ENCODE data around the gene LMO3.

DNA sequence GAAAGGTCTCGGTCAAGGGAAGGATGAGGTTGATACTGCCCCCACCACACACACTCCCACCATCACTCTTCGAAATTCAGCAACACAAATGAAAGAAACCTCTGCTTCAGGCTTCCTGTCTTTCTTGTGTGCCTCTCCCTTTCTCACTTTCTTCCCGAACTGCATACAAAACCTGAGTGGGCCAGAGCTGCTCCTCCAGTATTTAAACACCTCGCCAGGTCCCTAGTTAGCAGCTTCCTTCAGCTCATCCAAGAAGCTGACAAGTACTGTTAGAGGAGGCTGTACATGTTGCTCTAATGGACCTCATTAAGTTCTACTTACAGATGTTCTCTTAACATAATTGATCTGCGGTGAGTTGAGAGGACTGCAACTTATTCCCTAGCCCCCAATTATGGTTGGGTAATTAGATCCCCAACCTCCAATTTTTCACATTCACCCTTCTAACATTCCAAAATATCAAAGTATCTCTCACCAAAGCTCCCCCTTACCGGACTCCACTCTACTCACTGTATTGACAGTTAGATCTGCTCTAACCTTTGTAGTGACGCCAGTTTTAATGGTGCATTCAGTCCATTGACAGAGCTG, 4.1 kb upstream of the LMO3 start:
- TF ChIP-seq, protein P1, sequence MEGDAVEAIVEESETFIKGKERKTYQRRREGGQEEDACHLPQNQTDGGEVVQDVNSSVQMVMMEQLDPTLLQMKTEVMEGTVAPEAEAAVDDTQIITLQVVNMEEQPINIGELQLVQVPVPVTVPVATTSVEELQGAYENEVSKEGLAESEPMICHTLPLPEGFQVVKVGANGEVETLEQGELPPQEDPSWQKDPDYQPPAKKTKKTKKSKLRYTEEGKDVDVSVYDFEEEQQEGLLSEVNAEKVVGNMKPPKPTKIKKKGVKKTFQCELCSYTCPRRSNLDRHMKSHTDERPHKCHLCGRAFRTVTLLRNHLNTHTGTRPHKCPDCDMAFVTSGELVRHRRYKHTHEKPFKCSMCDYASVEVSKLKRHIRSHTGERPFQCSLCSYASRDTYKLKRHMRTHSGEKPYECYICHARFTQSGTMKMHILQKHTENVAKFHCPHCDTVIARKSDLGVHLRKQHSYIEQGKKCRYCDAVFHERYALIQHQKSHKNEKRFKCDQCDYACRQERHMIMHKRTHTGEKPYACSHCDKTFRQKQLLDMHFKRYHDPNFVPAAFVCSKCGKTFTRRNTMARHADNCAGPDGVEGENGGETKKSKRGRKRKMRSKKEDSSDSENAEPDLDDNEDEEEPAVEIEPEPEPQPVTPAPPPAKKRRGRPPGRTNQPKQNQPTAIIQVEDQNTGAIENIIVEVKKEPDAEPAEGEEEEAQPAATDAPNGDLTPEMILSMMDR (IDR thresholded peaks at IDR 0.05), result no peak
- TF ChIP-seq POLR2A (IDR thresholded peaks at IDR 0.05), result no peak
